Activated T-helper 1 cell treated with Interleukin-2 at 50 U/mL for 16 hours (primary cell): ENCODE results near the gene MLST8.

ENCODE experiments used
- DNase-seq: peaks from one replicate; pipeline ENCODE4 v3.0.0-alpha.2; 2020; ENCODE audit warnings: low read depth

MLST8 gene

DNA sequence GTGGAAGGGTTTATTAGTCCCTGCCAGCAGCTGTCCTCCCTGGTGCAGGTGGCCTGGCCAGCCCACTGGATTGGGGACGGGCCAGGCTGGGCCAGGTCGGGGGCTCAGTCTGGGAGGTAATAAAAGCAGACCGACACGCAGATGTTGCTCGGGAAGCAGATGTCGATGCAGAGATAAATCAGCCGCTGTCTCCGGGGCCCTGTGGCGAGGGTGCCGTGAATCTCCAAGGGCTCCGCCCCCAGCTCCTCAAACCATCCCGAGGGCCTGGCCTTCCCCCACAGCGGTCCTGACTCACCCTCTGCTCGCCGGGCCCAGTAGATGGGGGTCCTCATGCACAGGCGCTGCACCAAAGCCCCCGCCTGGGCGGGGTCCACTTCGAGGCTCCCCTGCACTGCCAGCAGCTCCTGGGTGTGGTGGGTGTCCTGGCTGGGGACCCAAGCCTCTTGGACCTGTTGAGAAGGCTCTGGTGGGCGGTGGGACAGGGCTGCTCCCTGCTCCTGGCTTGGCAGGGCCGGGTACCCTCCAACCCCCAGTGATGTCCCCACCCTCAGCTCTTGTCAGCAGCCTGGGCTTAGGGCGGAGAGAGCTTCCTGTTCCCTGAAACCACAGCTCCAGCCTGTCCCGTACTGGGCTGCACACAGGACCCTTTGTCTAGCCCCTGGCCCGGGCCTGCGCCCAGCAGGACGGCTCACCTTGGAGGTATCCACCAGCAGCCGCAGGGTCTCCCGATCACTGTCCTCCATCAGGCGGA lies 4.2 kb downstream of the MLST8 start:
- DNase-seq: no peak

DNA sequence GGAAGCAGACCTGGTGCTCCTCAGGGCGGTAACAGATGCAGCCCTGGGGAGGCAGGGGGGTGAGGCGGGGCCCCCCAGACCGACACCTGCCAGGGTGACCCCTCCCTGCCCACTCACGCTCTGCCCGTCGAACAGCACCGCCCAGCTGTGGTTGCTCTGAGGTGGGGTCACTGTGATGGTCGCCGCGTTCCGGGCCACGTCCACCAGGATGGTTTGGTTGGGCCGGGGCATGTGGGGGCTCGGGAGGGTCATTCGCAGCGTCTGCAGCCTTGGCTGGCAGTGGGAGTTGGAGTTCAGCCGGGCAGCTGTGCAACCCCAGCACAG lies 4.7 kb downstream of the MLST8 start:
- DNase-seq: no peak

DNA sequence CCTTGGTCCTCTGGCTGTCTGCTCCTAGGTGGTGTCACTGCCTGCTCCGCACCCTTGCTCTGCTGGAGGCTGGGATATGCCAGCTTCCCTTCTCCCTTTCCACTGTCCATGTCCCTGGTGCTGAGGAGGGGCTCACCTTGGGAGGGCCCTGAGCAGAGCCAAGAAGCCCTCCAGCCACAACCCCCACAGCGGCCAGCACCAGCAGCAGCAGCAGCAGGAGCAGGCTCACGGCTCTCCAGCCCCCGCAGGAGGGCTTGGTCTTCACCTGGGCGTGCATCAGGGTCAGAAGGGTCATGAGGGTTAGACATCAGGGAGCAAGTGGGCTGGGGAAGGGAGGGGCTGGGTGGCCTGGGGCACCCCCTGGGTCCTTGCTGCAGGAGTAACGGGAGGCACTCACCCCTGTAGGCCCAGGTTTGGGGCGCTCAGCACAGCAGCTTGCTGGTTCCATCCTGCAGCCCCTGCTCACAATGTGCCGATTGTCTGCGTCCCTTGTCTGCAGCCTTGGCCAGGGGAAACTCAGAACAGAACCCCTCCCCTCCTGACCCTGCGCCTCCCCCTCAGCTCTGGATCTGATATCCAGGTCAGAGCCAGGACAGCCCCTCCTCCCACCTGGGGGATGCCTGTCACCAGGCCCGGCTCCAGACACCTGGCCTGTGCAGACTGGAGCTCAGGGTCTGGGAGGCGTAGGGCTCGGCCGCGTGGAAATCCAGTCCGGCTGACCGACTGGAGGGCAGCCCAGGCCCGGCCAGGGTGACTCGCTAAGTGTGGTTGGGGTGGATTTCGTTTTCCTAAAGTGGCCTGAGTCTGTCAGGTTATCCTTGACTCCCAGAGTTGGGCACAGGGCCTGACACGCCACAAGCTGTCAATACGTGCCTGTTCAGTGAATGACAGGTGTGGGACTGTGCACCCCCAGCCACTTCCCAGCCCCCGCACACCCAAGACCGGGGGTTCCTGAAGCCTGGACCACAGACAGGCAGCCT lies 5.4 kb downstream of the MLST8 start, which contains the start of gene BRICD5:
Gene BRICD5 (minus strand): TSS at position 478 of the 980 bp plus-strand sequence. CDS start 30 bp downstream, at position 448.
- DNase-seq: no peak

DNA sequence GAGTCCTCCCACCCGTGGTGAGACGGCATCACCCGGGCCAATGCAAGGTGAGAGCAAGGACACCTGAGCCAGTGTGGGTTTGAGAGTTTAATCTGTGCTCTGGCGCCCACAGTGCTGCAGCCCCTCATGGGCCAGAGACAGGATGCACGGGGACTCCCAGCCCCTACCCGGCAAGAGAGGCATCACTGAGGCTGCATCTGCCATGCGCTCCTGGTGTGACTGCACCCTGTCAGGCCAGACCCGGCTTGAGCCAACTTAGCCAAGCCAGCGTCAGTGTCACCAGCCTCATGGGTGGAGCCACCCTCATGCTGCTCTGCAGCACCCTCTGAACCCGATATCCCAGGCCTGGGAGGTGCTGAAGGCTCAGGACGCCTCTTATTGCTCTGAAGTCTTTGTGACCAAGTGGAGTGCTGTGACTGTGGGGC lies 6.7 kb downstream of the MLST8 start:
- no peak for DNase-seq

DNA sequence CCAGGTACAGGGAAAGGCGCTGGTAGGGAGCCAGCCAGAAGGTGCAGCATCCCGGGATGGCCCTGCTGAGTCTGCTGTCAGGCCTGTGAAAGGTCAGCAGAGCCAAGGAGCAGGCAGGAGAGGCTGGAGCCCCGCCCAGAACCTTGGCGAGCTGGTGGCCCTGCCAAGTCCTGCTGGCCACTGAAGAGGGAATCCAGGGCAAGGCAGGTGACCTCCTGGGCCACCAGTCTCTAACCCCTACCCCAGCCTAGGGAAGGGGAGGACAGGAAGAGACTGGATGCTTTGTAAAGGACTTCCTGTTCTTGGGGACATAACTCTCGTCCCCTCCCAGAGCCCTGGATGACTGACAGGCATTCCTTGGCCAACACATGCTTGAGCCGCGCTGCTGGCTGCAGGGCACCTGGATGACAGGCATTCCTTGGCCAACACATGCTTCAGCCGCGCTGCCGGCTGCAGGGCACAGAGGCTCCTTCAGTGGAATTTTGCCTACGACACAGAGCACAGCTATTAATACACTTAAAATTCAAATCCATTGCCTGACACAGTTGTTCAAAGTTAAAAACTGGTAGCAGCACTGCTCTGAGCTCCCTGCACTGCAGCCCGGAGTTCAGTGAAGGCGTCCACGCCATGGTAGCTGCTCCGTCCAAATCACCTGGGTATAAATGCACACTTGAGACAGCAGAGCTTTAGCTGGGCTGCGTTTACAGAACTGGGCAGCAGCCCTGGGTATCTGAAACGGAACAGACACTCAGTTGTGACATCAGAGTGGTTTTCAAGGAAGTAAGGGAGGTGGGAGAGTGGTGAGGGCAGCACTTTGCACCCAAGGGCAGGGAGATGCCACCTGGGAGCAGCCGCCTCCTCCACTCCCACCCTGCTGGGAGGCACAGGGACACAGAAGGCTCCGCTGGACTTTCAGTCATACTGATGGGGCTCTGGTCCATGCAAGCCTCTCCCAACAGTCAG lies 7.4 kb downstream of the MLST8 start:
- DNase-seq: no peak

DNA sequence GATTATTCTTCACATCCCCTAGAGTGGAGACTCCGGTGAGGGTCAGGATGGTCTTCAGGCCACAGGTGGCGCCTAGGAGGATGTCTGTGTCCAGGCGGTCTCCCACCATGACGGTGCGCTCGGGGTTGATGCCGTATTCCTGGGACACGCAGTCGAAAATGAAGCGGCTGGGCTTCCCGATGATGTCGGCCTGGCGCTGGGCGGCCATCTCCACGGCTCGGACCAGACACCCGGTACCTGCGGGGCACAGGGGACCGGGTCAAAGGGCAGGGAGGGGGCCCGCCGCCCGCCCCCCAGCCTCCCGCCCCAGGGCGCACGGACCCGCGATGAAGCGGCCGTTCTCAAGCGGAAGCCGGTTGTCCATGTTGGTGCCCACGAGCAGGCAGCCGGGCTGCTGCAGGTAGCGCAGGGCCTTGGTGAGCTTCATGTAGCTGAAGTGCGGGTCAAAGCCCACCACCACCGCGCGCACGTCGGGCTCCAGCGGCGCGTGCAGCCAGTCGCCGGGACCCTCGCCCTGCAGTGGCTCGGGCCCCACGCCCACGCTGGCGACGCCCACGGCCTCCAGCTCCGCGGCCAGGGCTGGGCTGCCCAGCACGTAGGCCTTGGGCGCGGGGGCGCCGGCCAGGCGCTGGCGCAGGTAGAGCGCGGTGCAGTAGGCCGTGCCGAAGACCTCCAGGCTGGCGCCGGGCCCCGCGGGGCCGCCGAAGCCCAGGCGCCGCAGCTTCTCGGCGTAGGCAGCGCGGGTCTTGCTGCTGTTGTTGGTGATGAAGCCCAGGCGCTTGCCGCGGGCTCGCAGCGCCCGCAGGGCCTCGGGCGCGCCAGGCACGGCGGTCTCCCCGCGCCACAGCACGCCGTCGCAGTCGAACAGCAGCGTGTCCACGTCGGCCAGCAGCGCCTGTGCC lies 8.8 kb downstream of the MLST8 start:
- DNase-seq: no peak

DNA sequence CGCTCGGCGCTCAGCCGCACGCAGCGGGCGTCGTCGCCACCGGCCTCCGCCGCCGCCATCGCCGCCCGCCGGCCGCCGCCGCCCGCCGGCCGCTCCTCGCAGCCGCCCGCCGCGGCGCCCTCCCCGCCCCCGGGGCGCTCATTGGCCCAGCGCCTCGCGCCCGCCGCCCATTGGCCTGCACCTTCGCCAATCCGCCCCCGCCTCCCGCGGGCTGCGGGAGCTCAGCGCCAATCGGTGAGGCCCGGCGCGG lies 9.4 kb downstream of the MLST8 start, which contains the start of gene PGP:
Gene PGP (minus strand): TSS at position 122 of the 250 bp plus-strand sequence. CDS start 63 bp downstream, at position 59.
- DNase-seq: no peak

DNA sequence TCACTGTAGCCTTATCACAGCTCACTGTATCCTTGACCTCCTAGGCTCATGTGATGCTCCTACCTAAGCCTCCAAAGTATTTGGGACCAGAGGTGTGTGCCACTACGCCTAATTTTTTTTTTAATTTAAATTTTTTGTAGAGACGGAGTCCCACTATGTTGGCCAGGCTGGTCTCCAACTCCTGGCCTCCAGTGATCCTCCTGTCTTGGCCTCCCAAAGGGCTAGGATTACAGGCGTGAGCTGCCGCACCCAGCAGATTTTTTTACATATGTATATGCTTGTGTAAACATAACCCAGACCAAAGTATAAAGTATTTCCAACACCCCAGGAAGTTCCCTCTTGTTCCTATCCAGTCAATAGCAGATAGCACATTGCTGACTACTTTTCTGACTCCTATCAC lies 11.1 kb downstream of the MLST8 start:
- no peak for DNase-seq

DNA sequence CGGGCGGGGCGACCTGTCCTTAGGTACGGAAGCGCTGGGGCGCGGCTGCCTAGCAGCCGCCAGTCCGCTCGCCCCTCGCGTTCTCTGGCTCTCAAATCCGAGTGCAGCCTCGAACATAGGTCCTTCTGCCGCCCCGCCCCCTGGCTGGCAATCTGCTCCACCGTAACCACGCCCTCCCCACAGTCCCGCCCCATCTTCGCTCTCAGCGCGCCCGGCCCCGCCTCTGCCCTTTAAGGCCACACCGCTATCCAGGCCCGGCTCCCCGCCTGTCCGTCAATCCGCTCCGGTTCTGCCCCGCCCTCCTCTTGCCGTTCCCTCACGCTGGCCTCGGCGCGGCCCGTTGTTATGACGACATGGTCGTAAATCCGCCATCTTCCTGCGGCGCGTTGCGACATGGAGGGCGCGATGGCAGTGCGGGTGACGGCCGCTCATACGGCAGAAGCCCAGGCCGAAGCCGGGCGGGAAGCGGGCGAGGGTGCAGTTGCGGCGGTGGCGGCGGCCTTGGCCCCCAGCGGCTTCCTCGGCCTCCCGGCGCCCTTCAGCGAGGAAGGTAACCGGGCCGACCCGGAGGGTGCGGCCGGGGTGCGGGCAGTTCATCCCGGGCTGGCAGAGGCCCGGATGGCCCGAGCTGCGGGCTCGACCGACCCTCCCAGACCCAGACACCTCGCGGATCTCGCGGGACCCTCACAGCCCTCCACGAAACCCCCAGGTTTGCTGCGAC lies 18.1 kb downstream of the MLST8 start, which contains the start of gene E4F1:
Gene E4F1 (plus strand): TSS at position 371 of the 721 bp plus-strand sequence. CDS start 23 bp downstream, at position 394.
- DNase-seq: peak; percentile 98

DNA sequence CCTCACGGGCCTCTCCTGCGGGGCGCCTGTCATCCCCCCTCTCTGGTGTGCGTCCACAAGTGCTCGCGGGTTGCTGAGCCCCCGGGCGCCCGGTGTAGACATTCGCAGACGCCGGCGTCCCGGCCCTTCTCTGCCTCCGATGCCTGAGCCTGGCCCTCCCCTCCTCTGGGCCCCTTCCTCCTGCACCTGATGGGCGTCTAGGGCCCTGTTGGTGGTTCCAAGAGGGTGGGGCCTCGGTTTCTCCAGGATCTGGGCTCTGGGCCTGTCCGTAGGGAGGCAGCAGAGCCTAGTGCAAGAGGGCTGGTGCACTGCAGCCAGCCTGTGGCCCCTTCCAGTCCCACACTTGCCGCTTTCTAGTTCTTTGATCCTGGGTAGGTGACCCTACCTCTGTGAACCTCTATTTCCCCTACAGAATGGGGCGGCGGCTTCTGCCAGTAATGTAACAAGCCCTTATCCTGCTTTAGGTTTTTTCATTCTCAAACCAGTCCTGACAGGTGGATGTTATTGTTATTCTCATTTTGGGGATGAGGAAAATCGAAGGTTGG lies 18.8 kb downstream of the MLST8 start:
- no peak for DNase-seq

DNA sequence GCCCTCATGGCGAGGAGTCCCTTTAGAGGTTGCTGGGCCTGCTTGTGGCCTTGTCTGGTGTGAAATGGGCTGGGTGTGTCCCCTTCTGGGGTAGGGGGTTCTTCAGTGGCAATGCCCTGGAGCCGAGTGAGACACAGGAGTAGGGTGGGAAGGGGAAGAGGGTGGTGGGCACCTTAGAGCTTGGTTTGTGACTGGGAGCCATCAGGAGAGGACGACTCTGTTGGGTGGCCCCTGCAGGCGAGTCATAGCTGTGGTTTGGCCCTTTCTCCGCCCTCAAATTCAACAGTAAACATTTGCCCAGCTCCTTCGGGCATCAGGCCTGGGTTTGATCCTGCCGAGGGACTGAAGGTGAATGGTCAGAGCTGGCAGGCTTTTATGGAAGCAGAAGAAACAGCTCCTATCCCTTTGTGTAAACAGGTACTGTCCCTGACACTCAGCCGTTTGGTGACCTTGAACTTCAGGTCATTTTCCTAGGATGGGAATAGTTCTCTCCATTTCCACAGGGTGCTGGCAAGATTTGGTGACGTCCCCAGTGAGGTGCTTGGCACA lies 21.1 kb downstream of the MLST8 start:
- DNase-seq: no peak

DNA sequence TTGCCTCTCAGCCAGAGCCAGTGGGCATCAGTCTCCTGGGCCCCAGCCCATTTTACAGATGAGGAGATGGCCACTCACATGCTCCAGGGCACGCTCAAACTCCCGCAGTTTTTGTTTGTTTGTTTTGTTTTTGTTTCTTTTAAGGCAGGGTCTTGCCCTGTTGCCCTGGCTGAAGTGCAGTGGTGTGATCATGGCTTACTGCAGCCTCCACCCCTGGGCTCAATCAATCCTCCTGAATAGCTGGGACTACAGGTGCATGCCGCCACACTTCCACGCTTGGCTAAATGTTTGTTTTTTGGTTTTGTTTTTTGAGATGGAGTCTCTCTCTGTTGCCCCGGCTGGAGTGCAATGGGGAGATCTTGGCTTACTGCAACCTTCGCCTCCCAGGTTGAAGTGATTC lies 21.7 kb downstream of the MLST8 start:
- no peak for DNase-seq

DNA sequence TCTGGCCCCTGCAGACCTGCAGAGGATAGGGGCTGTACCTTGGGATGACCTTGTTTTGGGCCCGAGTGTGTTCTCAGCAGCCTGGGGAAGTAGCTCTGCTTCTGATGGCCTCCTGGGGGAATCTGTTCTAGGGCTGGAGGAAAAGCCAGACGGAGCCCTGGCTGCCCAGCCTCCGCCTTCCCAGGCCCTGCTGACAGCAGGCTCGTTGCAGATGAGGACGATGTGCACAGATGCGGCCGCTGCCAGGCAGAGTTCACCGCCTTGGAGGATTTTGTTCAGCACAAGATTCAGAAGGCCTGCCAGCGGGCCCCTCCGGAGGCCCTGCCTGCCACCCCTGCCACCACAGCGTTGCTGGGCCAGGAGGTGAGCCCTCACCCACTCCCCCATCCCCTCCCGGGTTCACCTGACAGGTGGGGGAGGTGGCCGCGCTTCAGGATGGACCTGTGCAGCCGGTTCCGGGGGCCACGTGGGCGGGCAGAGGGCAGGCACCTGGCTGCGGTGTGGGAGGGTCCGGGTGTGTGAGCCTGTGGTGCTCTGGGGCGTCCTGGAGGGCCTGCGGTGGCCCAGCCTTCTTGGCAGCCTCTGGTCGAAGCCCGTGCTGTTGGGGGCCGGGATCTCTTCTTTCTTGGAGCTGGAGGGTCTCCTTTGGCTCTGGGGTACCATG lies 23.0 kb downstream of the MLST8 start:
- DNase-seq: no peak

DNA sequence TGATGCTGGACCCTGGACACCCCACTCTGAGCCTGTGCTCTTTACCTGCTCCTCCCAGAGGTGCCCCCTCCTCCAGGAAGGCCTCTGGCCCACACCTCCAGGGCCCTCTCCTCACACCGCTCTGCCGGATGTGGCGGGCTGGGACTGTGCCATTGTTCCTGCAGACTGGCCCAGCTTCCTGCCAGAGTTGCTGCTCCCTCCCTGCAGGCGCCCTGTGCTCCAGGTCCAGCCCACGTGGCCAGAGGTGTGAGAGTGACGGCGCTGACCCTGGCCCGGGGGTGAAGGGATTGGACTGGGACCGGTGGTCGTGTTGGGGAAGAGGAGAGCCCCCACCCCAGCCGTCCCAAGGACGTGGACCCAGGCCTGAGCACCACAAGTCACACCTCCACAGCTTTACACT lies 23.8 kb downstream of the MLST8 start:
- DNase-seq: no peak

DNA sequence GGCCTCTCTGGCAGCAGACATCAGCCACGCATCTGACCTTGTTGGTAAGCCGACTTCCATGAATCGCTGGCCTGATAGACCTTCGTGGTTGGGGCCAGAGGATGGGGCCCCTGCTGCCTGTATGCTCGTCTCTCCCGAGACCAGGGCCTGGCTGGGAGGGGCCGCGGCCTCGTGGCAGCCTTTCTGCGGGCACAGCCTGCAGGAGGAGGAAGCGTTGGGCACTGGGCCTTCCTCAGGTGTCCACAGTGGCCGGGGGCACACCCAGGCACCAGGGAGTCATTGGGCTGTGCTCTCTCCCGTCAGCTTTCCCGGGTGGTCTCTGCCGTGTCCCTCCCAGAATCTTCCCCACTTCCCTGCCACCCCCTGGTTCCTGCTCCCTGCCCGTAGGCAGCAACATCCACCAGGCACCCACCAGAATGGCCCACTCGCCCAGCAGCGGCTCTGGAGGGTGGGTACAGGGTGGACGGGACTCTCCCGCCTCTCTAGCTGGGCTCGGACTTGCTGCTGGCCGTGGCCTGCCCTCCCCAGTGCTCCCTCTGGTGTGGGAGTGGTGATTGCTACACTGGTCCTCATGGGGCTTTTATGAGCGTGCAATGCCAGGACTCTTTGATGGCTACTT lies 24.5 kb downstream of the MLST8 start:
- DNase-seq: no peak

DNA sequence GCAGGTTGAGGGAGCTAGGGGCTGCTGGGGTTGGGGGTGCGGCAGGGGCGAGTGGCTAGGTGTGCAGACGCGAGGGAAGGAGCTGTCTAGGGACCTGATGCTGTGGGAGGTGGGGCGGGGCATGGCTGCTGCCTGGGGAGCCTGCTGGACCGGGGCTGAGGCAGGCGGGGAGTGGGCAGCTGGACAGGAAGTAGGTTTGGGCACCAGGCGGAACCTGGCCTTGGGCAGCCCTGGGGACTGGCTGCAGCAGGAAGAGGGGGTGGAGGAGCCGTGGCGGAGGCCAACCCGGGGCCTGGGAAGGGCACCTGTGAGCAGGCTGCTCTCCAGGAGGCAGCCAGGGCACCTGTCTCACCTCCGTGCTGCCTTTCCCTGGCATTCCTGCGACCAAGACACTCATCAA lies 25.1 kb downstream of the MLST8 start:
- no peak for DNase-seq

DNA sequence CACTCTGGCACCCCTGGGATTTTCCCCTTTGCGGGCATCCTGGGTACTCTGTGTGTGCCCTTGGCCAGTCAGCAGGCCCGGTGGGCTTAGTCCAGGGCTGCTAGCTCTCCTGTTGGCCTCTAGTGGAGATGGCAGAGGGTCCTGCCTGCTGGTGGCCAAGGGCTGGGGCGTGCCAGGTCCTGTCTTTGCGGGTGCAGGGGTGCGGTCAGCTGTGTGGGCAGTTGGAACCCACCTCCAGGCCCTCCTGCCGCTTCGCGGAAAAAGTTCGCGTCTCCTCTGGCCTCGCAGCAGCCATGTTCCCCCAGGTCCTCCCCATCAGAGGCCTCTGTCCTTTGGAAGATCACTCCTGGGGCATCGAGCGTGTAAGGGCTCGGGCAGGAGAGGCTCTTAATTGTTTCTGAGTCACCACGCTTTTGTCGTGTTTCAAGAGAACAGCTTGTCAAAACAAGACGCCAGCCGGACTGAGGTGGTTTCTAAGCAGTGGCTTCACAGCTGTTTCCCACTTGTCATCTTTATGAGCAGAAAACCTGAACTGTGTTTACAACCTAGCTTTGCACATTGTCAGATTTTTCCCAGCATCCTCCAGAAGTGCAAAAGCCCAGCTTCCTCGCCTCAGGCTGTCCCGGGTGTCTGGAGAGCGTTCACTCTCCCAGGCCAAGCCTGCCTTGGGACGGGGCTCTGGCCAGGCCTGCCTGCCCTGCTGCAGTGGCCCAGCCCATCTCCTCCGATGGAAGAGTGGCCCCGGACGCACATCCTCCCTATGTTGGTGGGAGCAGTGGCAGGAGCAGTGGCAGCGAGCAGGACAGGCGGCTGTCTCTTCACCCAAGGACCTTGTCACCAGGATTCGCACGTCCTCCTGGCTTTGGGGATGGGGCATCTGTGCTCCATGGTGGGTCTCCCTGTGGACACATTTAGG lies 26.0 kb downstream of the MLST8 start:
- no peak for DNase-seq
